T-helper 2 cell treated with Interferon-gamma antibody and Interleukin-4, amounts not matched to agents 100 ng/mL and 5 ng/mL, for 36 hours (primary cell): ENCODE measurements around the gene GLIS1. TPM values are rescaled to one million over a fixed set of nuclear protein-coding genes. Genes with fewer than 3 reads are reported as not detected.

Source experiments
- intact Hi-C: fragments of 100-400 bp; cut with micrococcal nuclease; formaldehyde crosslinking; loops from one replicate; pipeline ENCODE4 v1.15.1; 2023
- total RNA-seq: library from RNA; stranded (reverse); gene quantifications from 2 replicates; pipeline ENCODE4 v1.2.3, GENCODE V29; 2022

The GLIS1 gene
- total RNA-seq, 1 donor from 2014 or later = not detected

DNA sequence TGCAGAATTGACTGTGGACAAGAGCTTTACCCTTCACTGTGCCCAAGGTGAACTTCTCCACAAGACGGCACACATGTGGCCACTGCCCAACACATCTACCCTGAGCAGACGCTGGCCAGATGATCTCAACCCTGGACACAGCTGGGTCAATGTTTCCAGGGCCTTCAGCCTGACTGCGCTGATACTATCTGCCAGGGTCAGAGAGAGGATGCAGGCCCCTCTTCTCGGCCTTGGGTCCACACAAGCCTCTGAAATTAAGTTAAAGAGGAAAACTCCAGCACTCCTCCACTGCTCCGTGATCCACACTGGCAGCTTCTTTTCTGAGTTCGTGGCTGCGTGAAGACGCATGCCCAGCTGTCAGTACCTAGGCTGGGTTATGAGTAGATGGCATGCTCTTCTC is 58.1 kb downstream of the GLIS1 start:
- intact Hi-C loops = loop anchor here (10.0 kb wide), 1 partner anchor 196 kb away; no protein-coding TSS in a partner anchor

DNA sequence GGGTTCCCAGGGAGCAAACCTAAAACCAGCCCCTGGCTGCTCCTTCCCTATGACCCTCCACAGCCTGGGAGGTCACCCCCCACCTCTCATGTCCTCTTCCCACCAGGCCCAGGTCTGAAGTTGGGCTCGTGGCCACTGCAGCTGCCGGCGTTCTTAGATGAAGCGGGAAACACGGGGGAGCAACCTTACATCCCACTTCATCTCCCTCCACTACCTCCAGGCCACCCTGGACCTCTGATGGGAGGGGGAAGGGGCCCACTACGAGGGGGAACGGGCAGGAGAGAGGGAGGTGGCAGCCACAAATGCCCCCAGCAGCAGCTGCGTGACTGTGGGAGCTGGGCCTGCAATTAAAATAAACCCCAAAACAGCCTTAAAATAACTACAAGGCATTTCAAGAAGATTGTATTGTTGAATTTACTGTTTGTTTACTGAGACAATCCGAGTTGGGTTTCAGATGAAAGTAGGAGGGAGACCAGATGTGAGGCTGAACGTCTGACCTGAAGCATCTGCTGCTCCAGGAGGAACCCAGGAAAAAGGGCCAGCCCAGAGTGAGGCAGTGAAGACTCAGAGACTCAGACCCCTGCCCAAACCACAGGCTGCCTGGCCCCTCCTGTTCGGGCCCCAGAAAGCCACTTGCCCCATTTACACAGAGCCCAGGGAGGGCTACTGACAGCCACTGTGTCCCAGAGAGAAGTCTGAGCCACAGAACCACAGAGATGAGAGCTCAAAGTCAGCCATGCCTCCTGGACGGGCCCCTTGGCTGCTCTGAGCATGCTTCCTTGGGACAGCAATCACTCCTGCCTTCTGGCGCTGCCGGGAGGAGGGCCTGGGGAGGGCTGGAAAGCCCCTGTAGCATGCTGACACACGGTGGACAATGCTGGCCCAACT is 59.8 kb downstream of the GLIS1 start:
- intact Hi-C loops = no loop called here

DNA sequence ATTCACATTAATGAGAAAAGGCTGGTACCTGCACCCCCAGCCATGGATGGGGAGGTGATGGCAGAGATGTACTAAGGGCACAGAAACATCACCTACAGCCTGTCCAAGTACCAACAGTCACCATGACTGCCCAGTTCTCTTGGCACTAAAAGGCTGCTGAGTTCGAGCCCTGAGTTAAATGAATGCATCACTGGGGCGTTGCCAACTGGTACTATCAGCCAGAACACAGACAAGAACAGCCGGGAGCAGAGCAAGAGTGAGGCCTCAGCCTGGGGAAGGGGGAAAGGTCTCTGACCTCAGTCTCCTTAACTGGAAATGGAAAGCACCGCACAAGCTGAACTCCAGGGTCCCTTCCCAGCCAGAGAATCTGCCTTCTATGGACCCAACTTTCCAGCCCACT is 60.5 kb downstream of the GLIS1 start:
- intact Hi-C loops = no loop called here

DNA sequence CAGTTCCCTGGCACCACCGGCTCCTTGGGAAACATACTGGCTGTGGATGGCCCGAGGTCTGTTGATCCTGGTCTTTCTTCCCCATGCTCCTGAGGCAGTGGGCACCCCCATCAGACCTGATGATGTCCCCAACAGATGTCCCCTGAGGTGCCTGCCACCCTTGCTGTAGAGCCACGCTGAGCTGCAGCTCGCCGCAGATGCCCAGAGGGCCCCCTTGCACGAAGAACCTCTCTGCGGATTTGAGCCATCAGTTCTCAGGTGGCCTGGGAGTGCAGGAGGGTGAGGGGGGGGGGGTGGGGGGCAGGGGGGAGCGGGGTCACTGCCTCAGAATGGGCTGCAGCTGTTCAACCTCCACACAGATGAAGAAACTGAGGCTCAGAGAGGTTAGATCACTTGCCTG is 60.9 kb downstream of the GLIS1 start:
- intact Hi-C loops = no loop called here

DNA sequence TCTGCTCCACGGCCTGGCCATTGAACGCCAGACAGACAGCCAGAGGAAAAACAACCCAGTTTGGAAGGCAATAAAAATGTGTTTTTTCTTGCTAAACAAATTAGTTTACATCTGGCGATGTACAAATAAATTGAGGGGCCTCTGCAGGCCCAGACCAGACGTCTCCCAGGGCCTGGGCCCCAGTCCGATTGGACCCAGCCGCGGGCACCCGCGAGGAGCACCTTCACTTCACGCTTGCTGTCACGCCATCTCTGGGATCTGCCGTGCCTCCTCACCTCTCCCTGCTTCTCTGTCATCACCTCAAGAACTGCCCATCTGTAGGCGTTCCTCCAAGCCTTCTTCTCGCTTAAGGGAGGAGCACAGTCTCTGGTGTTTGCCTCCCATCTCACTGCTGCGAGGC is 61.5 kb downstream of the GLIS1 start:
- intact Hi-C loops = no loop called here

DNA sequence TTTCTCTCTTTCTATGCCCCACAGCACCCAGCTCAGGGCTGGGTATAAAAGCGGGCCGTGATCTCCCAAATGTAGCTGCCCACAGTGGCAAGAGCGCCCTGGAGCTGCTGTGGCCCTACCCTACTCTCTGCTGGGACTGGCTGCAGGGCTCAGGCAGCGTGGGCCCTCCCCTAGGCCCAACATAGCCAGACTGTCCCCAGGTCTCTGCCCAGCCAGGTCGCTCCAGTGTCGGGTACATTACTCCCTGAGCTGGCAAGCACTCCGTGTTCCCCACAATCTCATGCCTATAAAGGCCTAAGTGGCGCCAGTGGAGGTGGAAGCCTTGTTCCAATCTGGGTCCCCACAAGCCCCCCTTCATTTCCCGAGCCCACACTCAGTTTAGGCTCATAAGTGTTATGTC is 66.2 kb downstream of the GLIS1 start:
- intact Hi-C loops = no loop called here

DNA sequence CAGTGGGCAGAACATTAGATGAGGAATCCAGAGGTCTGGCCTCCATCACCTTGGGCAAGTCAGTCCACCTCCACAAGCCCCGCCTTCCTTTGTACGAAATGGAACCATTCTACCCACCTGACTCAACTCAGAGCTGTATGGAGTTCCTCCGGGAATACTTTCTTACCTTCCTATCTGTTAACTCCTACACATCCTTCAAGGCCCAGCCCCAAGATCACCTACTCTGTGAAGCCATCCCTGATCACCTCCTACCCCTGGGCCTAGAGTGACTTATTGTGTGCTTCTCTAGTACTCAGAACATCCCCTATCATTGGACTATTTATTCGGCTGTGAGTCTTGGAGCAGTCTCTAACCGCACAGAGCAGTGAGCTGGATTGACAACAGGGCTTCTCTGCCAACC is 66.7 kb downstream of the GLIS1 start:
- intact Hi-C loops = no loop called here

DNA sequence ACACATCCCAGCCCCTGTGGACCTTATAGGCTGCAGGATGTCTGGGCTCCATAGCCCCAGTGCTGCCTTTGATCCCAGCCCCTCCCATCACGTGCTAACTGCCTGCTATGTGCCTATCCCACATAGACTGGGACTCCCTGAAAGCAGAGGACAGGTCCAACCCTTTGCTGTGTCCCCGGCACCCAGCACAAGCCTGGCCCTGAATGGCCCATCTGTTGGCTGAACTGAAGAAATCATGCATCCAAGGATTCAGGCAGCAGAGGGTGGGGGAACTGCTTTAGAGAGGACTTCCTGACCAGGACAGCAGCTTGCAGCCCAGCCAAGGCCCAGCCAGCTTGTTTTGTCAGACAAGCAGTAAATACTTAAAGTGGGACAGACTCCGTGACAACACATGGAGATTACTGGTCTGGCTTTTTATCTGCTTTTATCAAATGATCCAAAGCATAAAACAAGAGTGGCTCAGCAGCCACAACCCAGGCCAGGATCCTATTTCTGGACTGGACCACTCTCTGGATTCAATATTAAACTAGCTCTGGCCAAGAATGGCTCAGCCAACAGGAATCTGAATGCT is 69.3 kb downstream of the GLIS1 start:
- intact Hi-C loops = no loop called here

DNA sequence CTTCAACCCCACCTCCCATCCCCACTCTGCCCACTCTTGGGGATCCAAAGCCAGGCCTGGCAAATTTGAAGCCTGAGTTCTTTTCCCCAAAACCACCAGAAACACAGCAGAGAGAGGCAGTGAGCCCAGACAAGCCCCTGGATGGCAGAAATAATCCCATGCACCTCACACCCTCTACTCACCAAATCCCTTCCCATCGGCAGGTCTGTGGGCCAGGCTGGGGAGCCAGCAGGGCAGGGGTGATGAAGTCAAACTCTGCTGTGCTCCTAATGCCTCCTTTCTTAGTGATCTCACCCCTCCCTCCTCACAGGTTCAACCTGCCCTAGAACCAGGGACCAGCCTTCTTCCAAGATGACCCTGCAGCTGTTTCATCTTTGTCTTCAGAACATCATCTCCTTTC is 72.4 kb downstream of the GLIS1 start:
- intact Hi-C loops = no loop called here

DNA sequence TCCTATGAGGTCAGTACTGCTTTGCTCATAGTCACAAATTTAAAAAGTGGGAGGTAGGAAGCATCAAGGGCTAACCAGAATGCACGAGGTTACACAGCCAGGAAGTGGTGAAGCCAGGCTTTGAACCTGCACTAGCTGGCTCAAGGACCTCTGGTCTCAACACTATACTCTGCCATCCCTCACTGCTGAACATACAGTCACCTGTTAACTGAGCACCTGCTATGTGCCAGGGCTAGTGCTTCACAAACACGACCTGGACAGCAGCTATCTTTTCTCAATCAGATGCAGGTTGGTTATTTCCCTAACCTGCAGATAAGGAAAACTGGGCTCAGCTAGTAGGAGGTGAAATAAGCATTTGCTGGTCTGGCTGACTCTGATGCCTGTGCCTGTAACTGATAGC is 73.0 kb downstream of the GLIS1 start:
- intact Hi-C loops = no loop called here

DNA sequence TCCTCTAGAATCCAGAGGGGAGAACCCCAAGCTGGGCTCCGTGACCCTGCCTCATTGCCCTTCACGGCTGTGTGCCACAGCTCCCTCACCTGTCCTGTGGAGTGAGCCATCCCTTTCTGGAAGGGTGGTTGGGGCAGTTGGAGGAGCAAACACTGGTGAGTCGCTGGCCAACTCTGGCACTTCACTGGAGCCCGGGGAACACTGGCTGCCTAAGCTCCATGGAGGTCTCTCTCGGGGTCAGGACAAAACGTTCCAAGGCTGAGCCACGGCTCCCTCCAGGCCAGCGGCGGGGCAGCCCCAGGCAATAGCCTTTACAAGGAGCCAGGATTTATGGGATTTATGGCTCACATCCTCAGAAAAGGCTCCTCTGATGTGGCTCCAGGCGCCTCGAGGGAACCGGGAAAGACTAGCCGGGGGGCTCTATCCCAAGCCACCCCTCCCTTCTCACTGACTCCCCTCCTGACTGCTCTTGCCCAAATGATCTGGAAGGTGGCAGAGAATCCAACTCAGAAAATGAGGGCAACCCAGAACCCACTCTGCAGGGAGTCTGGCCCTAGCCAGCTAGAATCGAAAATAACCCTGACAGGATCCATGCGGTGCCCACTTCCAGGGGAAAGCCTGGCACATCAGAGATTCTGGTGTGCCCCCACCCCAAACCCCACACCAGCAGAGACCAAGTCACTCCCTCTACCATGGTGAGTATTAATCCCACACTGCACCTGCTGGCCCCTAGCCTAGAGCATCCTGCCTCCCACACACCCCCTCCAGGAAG is 75.2 kb downstream of the GLIS1 start:
- intact Hi-C loops = no loop called here

DNA sequence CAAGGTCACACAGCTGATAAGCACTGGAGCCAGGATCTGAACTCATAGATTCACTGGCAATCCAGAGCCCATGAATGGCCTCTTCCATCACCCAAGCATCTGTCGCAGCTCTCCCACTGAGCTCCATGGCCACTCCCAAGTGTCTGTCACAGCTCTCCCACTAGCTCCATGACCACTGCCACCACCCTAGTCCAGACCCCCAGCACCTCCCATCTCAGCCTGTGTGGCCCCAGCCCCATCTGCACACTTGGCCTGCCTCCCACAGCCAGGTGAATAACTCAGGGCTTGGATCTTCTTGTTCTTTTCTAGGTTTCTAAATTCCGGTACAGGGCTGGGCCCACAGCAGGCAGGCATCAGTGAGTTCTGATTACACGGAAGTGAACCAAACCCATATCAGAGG is 76.0 kb downstream of the GLIS1 start:
- intact Hi-C loops = no loop called here

DNA sequence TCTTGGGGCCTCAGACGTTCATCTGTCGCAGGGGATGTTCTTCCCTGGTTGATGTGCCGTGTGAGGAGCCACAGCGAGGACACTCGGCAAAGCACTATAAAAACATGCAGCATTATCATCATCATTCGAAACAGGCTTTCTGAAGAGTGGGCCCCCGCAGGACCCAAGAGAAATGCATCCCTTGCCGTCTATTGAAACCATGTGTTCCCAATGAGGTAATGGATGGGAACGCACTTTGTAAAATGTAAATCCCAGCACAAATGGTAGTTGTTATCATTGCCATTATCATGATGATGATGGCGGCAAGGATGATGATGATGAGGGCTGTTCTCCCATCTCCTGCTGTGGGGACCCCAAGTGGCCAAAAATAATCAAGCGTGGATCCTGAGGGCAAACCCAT is 76.8 kb downstream of the GLIS1 start:
- intact Hi-C loops = no loop called here

DNA sequence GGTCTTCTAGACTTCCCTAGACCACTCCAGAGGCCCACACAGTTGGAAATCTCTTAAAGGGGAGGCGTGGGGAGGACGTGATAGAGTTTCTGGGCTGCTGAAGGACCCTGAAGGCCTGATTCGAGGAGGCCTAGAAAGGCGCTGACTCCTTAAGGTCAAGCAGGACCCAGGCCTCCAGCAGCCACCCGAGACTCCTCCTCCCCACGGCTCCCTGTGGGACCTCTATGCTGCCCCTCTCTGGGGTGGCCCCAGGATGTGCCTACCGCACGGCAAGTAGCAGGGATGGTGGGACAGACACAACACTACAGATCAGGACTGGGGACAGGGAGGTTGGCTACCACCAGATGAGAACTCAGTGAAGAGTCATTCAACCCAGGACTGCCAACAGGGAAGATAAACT is 77.5 kb downstream of the GLIS1 start:
- intact Hi-C loops = no loop called here

DNA sequence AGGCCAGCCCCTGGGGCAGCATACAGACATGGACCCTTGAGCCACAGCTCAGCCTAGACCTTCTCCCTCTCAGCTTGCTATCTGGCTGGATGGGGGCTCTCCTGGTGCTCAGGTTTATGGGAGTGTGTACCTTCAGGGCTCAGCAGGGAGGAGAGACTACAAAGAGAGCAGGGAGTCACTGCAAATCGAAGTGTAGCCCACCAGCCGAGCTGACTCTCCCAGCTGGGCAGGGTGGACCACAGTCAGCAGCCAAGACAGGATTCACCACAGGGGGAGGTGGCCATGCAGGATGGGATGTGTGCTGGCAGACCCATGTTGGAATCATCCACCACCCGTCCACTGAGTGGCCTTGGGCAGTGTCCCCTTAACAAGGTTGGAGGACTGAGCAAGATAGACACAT is 78.3 kb downstream of the GLIS1 start:
- intact Hi-C loops = no loop called here

DNA sequence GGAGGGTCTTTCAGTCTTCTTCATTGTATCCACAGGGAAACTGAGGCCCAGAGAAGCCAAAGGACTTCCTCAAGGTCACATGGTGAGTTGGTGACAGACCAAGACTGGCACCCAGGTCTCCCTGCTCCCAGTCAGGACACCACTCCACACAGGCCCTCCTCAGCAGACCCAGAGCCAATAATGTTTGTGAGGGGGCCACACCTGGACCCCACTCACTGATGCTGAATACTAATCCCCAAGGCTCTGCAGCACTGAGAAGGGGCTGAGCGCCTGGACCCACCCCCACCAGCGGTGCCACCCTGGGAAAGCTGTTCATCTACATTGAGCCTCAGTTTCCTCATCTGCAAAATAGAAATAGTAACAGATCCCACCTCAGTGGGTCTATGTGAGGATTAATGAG is 79.5 kb downstream of the GLIS1 start:
- intact Hi-C loops = no loop called here

DNA sequence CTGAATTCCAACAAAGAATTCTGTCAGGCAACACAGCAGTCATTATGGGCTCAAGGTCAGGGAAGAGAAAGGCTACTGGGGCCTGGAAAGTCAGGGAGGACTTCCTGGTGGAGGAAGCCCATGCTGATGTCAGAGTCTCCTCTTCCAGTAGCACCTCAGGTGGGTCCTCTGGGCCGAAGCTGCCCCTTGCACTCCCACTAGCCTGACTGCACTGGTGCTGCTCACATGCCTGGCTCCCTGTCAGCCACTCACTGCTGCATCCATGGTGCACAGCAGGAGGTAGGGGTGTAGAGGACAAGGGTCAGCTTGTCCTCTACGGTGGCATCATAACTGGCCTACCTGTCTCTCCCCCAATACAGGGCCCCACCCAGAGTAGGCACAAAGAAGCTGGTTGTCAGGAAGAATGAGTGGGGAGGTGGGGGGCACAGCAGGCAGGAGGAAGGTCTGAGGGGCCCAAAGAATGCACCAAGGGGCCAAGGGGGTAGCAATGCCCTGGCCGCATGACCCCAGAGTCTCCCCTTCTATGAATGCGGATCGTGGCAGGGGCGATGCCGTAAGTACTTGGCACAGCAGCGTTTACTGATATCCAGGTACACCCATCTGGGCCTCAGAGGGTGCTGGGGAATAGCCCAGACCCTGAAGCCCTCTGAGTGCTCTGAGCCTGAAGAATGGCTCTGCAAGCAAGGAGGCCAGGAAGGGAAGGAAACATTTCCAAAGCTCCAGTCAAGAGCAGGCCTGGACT is 80.3 kb downstream of the GLIS1 start:
- intact Hi-C loops = no loop called here

DNA sequence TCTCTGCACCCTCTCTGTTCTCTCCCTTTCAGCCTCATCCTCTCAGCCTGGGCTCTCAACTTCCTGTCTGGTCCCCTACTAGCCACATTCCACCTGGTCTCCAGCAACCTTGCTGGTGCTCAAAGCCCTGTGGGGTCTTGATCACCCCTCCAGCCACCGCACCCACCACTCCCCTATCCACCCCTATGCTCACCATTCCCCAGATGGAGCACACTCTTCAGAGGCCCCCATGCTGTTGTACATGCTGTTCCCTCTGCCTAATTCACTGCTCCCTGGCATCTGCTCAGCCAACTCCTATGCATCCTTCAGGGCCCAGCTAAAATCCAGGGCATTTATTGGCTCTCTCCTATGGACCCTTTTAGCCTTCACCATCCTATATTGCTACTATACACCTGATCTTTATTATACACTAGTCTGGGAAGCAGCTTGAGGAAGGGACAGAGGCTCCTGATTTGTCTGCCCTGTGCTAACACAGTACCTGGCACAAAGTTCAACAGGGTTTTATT is 81.0 kb downstream of the GLIS1 start:
- intact Hi-C loops = no loop called here

DNA sequence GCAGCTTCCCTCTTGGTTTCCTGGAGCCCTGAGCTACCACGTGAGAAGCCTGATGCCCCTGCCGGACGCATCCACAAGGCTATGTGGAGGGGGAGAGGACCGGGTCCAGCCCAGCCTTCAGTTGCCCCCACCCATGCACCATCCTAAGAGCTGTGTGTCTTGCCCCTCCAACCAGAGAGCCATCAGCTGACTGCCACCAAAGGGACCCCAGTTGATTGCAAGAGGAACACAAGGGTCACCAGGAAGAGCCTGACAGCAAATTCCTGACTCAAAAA is 81.5 kb downstream of the GLIS1 start:
- intact Hi-C loops = no loop called here

DNA sequence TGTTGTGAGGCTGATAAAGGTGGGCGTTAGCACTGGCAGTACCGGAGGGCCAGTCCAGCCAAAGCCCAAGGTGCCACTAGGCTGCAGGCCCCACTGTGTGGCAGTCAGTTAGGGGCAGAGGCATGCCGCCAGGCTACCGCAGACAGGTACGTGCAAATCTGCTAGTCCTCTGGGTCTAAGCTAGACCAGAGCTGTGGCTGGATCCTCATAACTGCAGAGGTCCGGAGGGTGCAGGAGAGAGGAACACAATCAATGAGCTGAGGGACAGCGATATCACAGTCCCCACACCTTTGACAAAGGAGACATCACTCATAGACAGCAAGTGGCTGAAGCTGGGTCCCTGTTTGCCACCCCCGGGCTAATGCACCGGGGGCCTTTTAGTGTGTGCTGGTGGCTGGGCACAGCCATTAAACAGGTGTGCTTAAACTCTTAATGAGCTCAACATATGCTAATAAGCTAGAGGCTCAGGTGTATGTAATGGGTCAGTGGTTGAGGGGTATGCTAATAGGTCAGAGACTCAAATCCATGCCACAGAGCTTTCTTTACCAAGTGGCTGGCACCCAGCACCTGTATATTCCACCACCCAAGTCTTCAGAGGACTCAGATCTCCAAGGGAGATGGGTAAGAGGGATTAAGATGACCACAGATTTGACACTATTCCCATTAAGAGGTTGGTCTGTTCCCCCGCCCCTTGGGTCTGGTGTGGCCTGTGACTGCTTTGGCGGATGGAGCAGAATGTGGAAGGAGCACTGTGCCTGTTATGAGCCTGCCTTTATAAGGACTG is 82.0 kb downstream of the GLIS1 start:
- intact Hi-C loops = no loop called here
